Chondrocyte (in vitro differentiated cells): ENCODE results near the gene TNNC1. TPM values are rescaled to one million over a fixed set of nuclear protein-coding genes. Genes with fewer than 3 reads are reported as not detected.
A peak's percentile ranks its signal among the peaks of the same experiment; 100 is the strongest.

Source experiments
- DNase-seq: peaks from one replicate; pipeline ENCODE4 v3.0.0; 2021; ENCODE audit warnings: mixed read lengths, low spot score
- H3K27ac Mint-ChIP-seq: one replicate; pipeline ENCODE4 v1.8.0; 2021; ENCODE audit warnings: mild to moderate bottlenecking, moderate library complexity, mixed read lengths; ENCODE audit not compliant: unreplicated experiment
- H3K27me3 Mint-ChIP-seq: 2 replicates; pipeline ENCODE4 v1.8.0; 2021; ENCODE audit warnings: low read depth, mixed read lengths
- H3K36me3 Mint-ChIP-seq: 2 replicates; pipeline ENCODE4 v1.8.0; 2021; ENCODE audit warnings: low read depth, mixed read lengths
- H3K4me1 Mint-ChIP-seq: 2 replicates; pipeline ENCODE4 v1.8.0; 2021; ENCODE audit warnings: low read depth, mild to moderate bottlenecking, mixed read lengths
- H3K4me3 Mint-ChIP-seq: one replicate; pipeline ENCODE4 v1.8.0; 2021; ENCODE audit warnings: mild to moderate bottlenecking, moderate library complexity, mixed read lengths; ENCODE audit not compliant: unreplicated experiment
- H3K9me3 Mint-ChIP-seq: 2 replicates; pipeline ENCODE4 v1.8.0; 2021; ENCODE audit warnings: low read depth, mixed read lengths
- total RNA-seq: library from RNA; stranded (reverse); gene quantifications from 3 replicates; pipeline ENCODE4 v1.2.1, GENCODE V29; 2021
- TF ChIP-seq, protein P1 (sequence below): fragments of 200-600 bp; sonication (generic); IDR thresholded peaks from 2 replicates; pipeline ENCODE4 v1.5.0; 2021; ENCODE audit warnings: antibody characterized with exemption, mild to moderate bottlenecking, moderate library complexity

The TNNC1 gene
- total RNA-seq, 1 donor from 2014 or later, result 12.7 TPM

DNA sequence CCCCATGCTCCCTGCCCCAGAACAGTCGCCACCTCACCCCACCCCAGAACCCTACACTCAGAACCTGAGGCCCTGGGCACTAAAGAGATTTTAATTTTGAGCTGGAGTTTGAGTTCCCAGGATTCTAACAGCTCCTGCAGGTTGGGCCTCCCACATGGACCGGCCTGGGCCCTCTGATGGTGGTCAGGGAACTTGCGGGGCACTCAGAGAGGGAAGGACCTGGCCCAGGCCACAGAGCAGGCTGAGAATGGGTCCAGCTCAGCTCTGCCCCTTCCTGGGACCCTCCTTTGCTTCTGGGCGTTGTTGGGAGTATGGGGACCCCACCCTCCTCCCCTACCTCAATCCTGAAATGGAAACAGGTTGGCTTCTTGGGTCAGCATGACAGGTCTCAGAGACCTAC lies 7.8 kb downstream of the TNNC1 start:
- peaks cover 19% of the 10 kb centered on the region for H3K4me1 Mint-ChIP-seq
- H3K27me3 Mint-ChIP-seq, result no peaks in the 10 kb centered on the region
- no peak for DNase-seq
- no peak overlapping the region for H3K27ac Mint-ChIP-seq
- no peaks in the 10 kb centered on the region for H3K36me3 Mint-ChIP-seq
- no peaks in the 10 kb centered on the region for H3K9me3 Mint-ChIP-seq
- H3K4me3 Mint-ChIP-seq, result no peak overlapping the region
- TF ChIP-seq, protein P1, sequence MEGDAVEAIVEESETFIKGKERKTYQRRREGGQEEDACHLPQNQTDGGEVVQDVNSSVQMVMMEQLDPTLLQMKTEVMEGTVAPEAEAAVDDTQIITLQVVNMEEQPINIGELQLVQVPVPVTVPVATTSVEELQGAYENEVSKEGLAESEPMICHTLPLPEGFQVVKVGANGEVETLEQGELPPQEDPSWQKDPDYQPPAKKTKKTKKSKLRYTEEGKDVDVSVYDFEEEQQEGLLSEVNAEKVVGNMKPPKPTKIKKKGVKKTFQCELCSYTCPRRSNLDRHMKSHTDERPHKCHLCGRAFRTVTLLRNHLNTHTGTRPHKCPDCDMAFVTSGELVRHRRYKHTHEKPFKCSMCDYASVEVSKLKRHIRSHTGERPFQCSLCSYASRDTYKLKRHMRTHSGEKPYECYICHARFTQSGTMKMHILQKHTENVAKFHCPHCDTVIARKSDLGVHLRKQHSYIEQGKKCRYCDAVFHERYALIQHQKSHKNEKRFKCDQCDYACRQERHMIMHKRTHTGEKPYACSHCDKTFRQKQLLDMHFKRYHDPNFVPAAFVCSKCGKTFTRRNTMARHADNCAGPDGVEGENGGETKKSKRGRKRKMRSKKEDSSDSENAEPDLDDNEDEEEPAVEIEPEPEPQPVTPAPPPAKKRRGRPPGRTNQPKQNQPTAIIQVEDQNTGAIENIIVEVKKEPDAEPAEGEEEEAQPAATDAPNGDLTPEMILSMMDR, result no peak

DNA sequence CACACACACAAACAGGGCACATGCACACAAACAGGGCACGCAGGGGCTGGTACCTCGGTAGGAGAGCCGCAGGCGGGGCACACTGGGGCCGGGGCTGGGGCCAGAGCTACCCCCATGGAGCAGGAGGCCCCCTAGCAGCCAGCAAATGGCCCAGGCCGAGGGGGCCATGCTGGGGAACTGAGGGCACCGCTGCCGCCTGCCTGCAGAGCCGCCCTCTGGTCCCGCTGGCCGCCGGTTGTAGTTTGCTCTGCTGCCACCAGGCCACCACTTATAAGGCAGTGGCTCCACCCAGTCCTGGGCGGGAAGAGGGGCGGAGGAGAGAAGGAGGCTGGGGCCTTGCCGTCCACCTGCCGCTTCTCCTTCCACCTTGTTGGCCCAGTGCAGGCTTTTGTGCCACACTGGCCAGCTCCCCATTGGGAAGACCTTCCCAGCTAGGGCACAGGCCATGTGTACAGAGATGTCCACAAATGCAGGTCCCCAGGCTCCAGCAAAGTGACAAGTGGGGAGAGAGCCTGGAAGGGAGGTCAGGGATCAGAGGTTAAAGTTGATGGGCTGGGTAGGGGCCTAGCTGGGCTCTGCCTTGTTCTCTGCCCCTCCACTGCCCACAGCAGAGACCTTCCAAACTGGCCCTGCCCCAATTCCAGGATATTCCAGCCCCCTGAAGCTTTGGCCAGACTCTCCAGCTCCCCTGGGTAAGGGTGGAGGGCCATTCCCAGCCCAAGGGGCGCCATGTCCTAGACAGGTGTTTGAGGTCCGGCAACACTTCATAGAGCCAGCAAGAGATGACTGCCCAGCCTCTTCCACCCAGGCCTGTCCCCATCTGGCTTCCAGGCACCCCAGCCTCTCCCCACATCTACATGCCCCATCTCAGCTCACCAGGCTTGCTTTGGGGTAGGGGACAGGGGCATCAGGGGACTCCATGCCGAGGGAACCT lies 8.7 kb downstream of the TNNC1 start, which contains the start of gene SEMA3G:
SEMA3G (minus strand) TSS at position 244 of the 934 bp plus-strand sequence; CDS start at position 168, 76 bp downstream.
- no peaks in the 10 kb centered on the region for H3K9me3 Mint-ChIP-seq
- DNase-seq, result peak; percentile 94
- no peak within 1 kb of the TSS for H3K4me3 Mint-ChIP-seq
- H3K4me1 Mint-ChIP-seq, result peaks cover 11% of the 10 kb centered on the region
- no peaks in the 10 kb centered on the region for H3K27me3 Mint-ChIP-seq
- TF ChIP-seq, protein P1, result peak; percentile 70
- H3K27ac Mint-ChIP-seq, result no peak within 1 kb of the TSS
- H3K36me3 Mint-ChIP-seq, result no peaks in the 10 kb centered on the region

DNA sequence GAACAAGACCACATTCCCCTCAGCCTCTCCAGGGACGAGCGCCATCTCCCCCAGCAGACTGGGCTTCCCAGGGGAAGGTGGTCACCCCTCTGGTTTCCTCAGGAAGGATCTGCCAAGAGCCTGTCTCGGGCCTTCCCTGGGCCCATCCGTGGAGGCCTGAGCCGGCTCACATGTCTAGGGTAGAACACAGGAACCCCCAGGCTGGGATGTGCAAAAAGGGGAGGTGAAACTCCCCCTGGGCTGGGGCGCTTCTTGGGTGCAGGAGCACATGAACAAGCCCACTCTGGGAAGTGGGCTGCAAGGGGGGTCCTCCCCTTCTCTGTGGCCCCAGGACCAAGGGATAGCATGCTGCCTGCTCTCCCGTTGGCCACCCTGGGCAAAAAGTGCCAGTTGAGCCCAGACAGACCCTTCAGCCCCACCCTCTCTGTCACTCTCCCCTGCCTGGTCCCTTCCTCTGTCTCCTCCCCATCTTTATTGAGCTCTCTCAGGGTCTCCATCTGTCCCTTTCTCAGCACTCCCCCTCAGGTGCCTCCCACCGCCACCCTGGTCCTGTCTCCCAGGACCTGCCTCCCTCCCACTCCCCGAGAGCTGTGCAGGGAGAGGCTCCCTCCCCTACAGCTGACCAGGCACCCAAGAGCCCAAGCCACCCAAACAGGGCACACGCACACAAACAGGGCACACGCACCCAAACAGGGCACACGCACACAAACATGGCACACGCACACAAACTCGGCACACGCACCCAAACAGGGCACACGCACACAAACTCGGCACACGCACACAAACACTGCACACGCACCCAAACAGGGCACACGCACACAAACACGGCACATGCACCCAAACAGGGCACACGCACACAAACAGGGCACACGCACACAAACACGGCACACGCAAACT lies 9.8 kb downstream of the TNNC1 start:
- Mint-ChIP-seq H3K27me3 (no peaks in the 10 kb centered on the region), H3K27ac (no peak overlapping the region), H3K4me3 (no peak overlapping the region), H3K4me1 (peaks cover 6% of the 10 kb centered on the region), H3K9me3 (no peaks in the 10 kb centered on the region), H3K36me3 (no peaks in the 10 kb centered on the region)
- TF ChIP-seq, protein P1, result no peak
- DNase-seq, result no peak

DNA sequence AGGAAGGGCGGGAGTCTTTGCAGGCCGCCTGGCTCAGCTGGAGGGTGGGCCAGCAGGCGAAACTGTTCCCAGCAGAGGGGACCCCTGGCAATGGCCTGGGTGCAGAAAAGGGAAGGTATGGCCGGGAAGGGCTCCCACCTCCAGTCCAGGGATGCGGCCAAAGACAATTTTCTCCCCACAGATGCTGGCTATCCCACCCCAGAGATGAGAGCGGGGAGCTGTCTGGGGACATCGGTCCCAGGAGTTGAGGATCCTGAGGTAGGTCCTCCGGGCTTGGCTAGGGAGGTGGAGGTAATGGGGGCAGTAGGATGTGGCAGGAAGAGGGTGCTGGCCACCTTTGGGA lies 10.6 kb downstream of the TNNC1 start:
- TF ChIP-seq, protein P1, result no peak
- Mint-ChIP-seq H3K36me3 (no peaks in the 10 kb centered on the region), H3K9me3 (no peaks in the 10 kb centered on the region), H3K27me3 (no peaks in the 10 kb centered on the region), H3K4me1 (peaks cover 6% of the 10 kb centered on the region), H3K4me3 (no peak overlapping the region), H3K27ac (no peak overlapping the region)
- DNase-seq, result no peak
